GM23338 (cell line): Measurements from ENCODE around the gene NINJ1. TPM values are rescaled to one million over a fixed set of nuclear protein-coding genes. Genes with fewer than 3 reads are reported as not detected.

ENCODE experiments used
- ATAC-seq: fragments of 200-7000 bp; cut with Tn5 transposase; 3 replicates; pipeline ENCODE4 v1.9.1; 2020
- DNase-seq: peaks from one replicate; pipeline ENCODE4 v3.0.0-alpha.2; 2015; ENCODE audit warnings: low spot score
- H2AFZ ChIP-seq: fragments of 200-600 bp; sonication (generic); 2 replicates; pipeline ENCODE4 v1.8.0; 2016; ENCODE audit warnings: antibody characterized with exemption, mild to moderate bottlenecking, moderate library complexity
- H3F3A ChIP-seq: fragments of 200-600 bp; sonication (generic); replicated peaks from 2 replicates; pipeline ENCODE4 v1.8.0; 2017; ENCODE audit warnings: antibody characterized with exemption, mixed run types, low read depth
- H3K27ac ChIP-seq: fragments of 200-600 bp; sonication (generic); 2 replicates; pipeline ENCODE4 v1.6.1; 2016; ENCODE audit warnings: low read depth
- H3K27me3 ChIP-seq: fragments of 200-600 bp; sonication (generic); 2 replicates; pipeline ENCODE4 v1.8.0; 2016; ENCODE audit warnings: mild to moderate bottlenecking, mixed run types, moderate library complexity; ENCODE audit not compliant: insufficient read depth
- H3K36me3 ChIP-seq: fragments of 200-600 bp; sonication (generic); 2 replicates; pipeline ENCODE4 v1.8.0; 2016; ENCODE audit warnings: mild to moderate bottlenecking; ENCODE audit not compliant: insufficient read depth
- H3K4me1 ChIP-seq: fragments of 200-600 bp; sonication (generic); 2 replicates; pipeline ENCODE4 v1.8.0; 2016; ENCODE audit warnings: mild to moderate bottlenecking, moderate library complexity; ENCODE audit not compliant: insufficient read depth
- H3K4me2 ChIP-seq: fragments of 200-600 bp; sonication (generic); 2 replicates; pipeline ENCODE4 v1.7.1; 2017; ENCODE audit warnings: mixed run types
- H3K4me3 ChIP-seq: fragments of 200-600 bp; sonication (generic); 2 replicates; pipeline ENCODE4 v1.6.1; 2016; ENCODE audit warnings: mixed run types
- H3K79me2 ChIP-seq: fragments of 200-600 bp; sonication (generic); replicated peaks from 2 replicates; pipeline ENCODE4 v1.8.0; 2017; ENCODE audit warnings: mild to moderate bottlenecking; ENCODE audit not compliant: insufficient read depth
- H3K9me2 ChIP-seq: fragments of 200-600 bp; sonication (generic); 2 replicates; pipeline ENCODE4 v1.8.0; 2017; ENCODE audit not compliant: insufficient read depth
- H4K20me1 ChIP-seq: fragments of 200-600 bp; sonication (generic); replicated peaks from 2 replicates; pipeline ENCODE4 v1.8.0; 2017; ENCODE audit warnings: mild to moderate bottlenecking; ENCODE audit not compliant: insufficient read depth
- H3K27ac Mint-ChIP-seq: 2 replicates; pipeline ENCODE4 v1.8.0; 2020; ENCODE audit warnings: inconsistent platforms, mild to moderate bottlenecking, moderate library complexity, mixed read lengths
- H3K27me3 Mint-ChIP-seq: 3 replicates; pipeline ENCODE4 v1.8.0; 2022; ENCODE audit warnings: low read depth, mild to moderate bottlenecking, moderate library complexity, mixed read lengths, inconsistent platforms; ENCODE audit not compliant: insufficient read depth, poor library complexity
- H3K36me3 Mint-ChIP-seq: 3 replicates; pipeline ENCODE4 v1.8.0; 2021; ENCODE audit warnings: low read depth, mild to moderate bottlenecking, inconsistent platforms, moderate library complexity, mixed read lengths
- H3K4me1 Mint-ChIP-seq: 3 replicates; pipeline ENCODE4 v1.8.0; 2020; ENCODE audit warnings: mild to moderate bottlenecking, inconsistent platforms, mixed read lengths
- H3K4me3 Mint-ChIP-seq: 3 replicates; pipeline ENCODE4 v1.8.0; 2021; ENCODE audit warnings: moderate library complexity, mild to moderate bottlenecking, inconsistent platforms, mixed read lengths
- H3K9me3 Mint-ChIP-seq: 3 replicates; pipeline ENCODE4 v1.8.0; 2020; ENCODE audit warnings: moderate library complexity, mild to moderate bottlenecking, inconsistent platforms, mixed read lengths
- CREB1 ChIP-seq: fragments of 250-450 bp; sonication (Bioruptor Pico); IDR thresholded peaks from 2 replicates; pipeline ENCODE4 v1.5.0; 2020; ENCODE audit warnings: low read depth, mild to moderate bottlenecking, moderate library complexity
- EZH2phosphoT487 ChIP-seq: fragments of 200-600 bp; sonication (generic); IDR thresholded peaks from one replicate; pipeline ENCODE4 v1.8.1; 2018; ENCODE audit warnings: antibody characterized with exemption; ENCODE audit not compliant: unreplicated experiment
- JUNB ChIP-seq: IDR thresholded peaks from one replicate; pipeline ENCODE4 v1.6.1; 2016; ENCODE audit warnings: antibody characterized with exemption; ENCODE audit not compliant: unreplicated experiment
- NANOG ChIP-seq: IDR thresholded peaks from 2 replicates; pipeline ENCODE4 v1.6.1; 2016; ENCODE audit warnings: antibody characterized with exemption, borderline replicate concordance
- POLR2AphosphoS5 ChIP-seq: IDR thresholded peaks from 2 replicates; pipeline ENCODE4 v1.6.1; 2016; ENCODE audit warnings: antibody characterized with exemption, low read depth
- ZNF114 ChIP-seq: fragments of 250-450 bp; sonication (Bioruptor Pico); IDR thresholded peaks from 2 replicates; pipeline ENCODE4 v1.5.0; 2020; ENCODE audit warnings: mild to moderate bottlenecking, moderate library complexity
- polyA plus RNA-seq: library from polyadenylated mRNA; unstranded; fragments of >200 nt; fragmentation: Nextera tagmentation; extraction: Ambion mirVana; gene quantifications from 2 replicates; pipeline ENCODE4 v1.2.1, GENCODE V29; 2016
- total RNA-seq: library from RNA; depleted of rRNA; stranded (reverse); fragments of >200 nt; shearing (Covaris generic); gene quantifications from 2 replicates; pipeline ENCODE4 v1.2.3, GENCODE V29; 2014
- TF ChIP-seq, protein P1 (sequence below), 2 experiments: fragments of 200-600 bp in 1 of 2; sonication (generic) in 1 of 2; conservative IDR thresholded peaks; 2 replicates each; pipeline versions ENCODE4 v1.5.1 to v1.6.1; 2016 to 2017; ENCODE audit warnings: antibody characterized with exemption in 2 of 2, low read depth in 2 of 2, mild to moderate bottlenecking in 2 of 2, moderate library complexity in 1 of 2
- TF ChIP-seq, protein P2 (sequence below): IDR thresholded peaks from one replicate; pipeline ENCODE4 v1.6.1; 2018; ENCODE audit warnings: antibody characterized with exemption; ENCODE audit not compliant: unreplicated experiment

Gene NINJ1
- total and polyA plus RNA-seq, 2 experiments from 2014 or later, result 36.3 to 39.7 TPM

DNA sequence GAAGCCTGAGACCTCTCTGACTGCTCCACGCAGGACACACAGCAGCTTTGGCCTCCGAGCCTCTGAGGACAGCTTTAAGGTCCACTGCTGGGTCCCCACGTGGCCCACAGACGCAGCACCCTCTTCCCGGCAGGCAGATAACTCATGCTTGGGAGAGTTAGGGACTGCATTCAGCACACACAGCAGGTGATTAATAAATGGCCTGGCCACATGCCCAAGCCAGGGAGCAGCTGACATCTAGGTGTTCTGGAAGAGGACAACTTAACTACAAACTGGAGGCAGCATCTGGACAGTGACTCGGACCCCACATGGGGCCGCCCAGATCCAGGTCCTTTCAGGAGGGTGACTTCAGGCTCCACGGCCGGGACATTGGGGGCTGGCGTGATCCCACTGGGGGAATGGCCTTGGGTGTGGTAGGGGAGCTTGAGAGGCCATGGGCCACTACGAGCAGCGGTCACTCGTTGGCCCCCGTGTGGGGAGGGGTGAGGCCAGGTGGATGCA lies 11.3 kb downstream of the NINJ1 start:
- H3K4me3 ChIP-seq, result no peak overlapping the region
- ATAC-seq, result no peak
- H2AFZ ChIP-seq, result no peak overlapping the region
- peaks cover 5% of the 10 kb centered on the region; the same call in 2 of the 3 replicates for H3K36me3 Mint-ChIP-seq
- no peaks in the 10 kb centered on the region for H4K20me1 ChIP-seq
- TF ChIP-seq, protein P1, sequence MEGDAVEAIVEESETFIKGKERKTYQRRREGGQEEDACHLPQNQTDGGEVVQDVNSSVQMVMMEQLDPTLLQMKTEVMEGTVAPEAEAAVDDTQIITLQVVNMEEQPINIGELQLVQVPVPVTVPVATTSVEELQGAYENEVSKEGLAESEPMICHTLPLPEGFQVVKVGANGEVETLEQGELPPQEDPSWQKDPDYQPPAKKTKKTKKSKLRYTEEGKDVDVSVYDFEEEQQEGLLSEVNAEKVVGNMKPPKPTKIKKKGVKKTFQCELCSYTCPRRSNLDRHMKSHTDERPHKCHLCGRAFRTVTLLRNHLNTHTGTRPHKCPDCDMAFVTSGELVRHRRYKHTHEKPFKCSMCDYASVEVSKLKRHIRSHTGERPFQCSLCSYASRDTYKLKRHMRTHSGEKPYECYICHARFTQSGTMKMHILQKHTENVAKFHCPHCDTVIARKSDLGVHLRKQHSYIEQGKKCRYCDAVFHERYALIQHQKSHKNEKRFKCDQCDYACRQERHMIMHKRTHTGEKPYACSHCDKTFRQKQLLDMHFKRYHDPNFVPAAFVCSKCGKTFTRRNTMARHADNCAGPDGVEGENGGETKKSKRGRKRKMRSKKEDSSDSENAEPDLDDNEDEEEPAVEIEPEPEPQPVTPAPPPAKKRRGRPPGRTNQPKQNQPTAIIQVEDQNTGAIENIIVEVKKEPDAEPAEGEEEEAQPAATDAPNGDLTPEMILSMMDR (conservative IDR thresholded peaks at IDR 0.05; ENCODE audit: low read depth in 2 of 2), result no peak
- no peak for TF ChIP-seq NANOG
- no peak for TF ChIP-seq CREB1
- no peak overlapping the region for H3K4me3 Mint-ChIP-seq
- no peaks in the 10 kb centered on the region for H3K27me3 ChIP-seq
- no peak for DNase-seq
- no peak overlapping the region for H3K27ac Mint-ChIP-seq
- no peaks in the 10 kb centered on the region for H3K9me2 ChIP-seq
- no peak overlapping the region for H3K4me2 ChIP-seq
- H3K79me2 ChIP-seq, result no peaks in the 10 kb centered on the region
- H3K4me1 Mint-ChIP-seq, result peaks cover 16% of the 10 kb centered on the region; the same call in 2 of the 3 replicates
- H3K9me3 Mint-ChIP-seq, result no peaks in the 10 kb centered on the region
- peaks cover 8% of the 10 kb centered on the region for H3K4me1 ChIP-seq
- H3K36me3 ChIP-seq, result no peaks in the 10 kb centered on the region
- peaks cover 5% of the 10 kb centered on the region for H3K27me3 Mint-ChIP-seq
- H3K27ac ChIP-seq, result no peak overlapping the region
- no peaks in the 10 kb centered on the region for H3F3A ChIP-seq

DNA sequence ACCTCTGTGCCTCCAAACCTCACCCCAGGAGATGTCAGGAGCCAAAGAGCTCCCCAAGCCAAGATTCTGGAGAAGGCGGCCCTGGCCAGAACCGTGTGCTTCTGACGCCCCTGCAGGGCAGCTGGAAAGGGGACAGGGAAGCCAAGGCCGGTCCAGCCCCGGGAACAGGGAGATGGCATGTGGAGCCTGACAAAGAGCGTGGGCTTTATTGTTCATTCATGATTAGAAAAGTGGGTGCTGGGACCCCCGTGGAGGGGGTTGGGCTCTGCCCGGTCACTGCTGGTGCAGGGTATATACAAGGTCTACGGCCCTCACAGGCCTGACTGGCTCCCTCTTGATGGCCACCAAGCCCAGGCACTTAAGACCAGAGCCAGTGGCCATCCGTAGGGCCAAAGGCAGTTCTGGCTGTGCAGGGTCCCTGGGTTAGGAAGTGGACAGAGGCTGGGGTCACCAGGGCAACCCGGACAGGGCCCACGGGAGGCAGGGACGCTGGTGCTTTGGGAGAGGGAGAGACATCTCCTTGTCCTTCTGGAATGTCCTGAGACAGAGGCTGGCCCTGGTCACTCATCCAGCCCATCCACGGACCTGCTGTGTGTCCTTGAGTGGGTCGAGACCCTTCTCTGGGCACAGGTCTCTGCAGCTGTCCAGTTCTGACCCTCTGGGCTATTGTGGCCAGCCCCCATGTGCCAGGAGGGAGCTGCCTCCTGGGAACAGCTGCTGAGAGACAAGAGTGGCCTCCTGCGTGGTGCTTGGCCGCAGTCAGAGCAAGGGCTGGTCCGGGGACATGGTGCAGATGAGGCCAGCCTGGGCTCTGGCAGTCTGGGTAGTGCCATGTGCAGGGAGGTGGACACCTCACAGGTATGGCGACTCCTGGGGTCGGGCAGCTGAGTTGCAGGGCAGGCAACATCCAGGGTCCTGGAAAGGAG lies 12.5 kb downstream of the NINJ1 start:
- Histone ChIP-seq H3K36me3 (no peaks in the 10 kb centered on the region), H2AFZ (no peak overlapping the region), H3K9me2 (no peaks in the 10 kb centered on the region), H3K4me1 (peaks cover 6% of the 10 kb centered on the region), H3F3A (no peaks in the 10 kb centered on the region), H3K79me2 (no peaks in the 10 kb centered on the region), H3K4me2 (no peak overlapping the region), H3K27ac (no peak overlapping the region), H4K20me1 (no peaks in the 10 kb centered on the region), H3K27me3 (no peaks in the 10 kb centered on the region), H3K4me3 (no peak overlapping the region)
- Mint-ChIP-seq H3K27ac (no peak overlapping the region), H3K9me3 (no peaks in the 10 kb centered on the region), H3K4me1 (peaks cover 8% of the 10 kb centered on the region; the same call in 2 of the 3 replicates), H3K4me3 (no peak overlapping the region), H3K36me3 (peaks cover 5% of the 10 kb centered on the region; the same call in 2 of the 3 replicates), H3K27me3 (peaks cover 5% of the 10 kb centered on the region)
- no peak for ATAC-seq
- no peak for DNase-seq
- TF ChIP-seq EZH2phosphoT487, result no peak

DNA sequence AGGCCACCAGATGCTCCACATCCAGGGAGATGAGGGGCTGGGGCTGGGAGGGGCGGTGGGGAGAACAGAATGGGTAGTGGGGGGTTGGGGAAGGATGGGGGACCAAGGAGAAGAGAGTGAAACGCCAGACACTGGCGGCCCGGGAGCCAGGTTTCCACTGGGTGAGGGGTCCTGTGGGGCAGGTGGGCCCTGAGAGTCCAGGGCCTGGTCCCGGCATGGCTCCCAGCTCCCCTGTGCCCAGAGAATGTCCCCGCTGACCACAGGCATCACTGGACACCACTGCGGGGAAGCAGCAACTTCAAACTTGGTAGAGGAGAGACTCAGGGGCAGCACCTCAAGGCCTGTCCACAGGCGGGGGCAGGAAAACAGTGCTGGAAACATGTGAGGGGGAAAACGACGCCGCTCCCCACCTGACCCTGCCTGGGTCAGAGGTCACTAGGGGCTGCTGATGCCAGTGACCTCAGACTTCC lies 13.2 kb downstream of the NINJ1 start:
- Mint-ChIP-seq H3K27ac (no peak overlapping the region), H3K36me3 (peaks cover 5% of the 10 kb centered on the region; the same call in 2 of the 3 replicates), H3K9me3 (no peaks in the 10 kb centered on the region), H3K4me1 (peaks cover 8% of the 10 kb centered on the region; the same call in 2 of the 3 replicates), H3K4me3 (no peak overlapping the region), H3K27me3 (peaks cover 5% of the 10 kb centered on the region)
- Histone ChIP-seq H3K27ac (no peak overlapping the region), H3K4me1 (peaks cover 10% of the 10 kb centered on the region), H3K27me3 (no peaks in the 10 kb centered on the region), H2AFZ (no peak overlapping the region), H3K9me2 (no peaks in the 10 kb centered on the region), H3K36me3 (no peaks in the 10 kb centered on the region), H4K20me1 (no peaks in the 10 kb centered on the region), H3K4me3 (no peak overlapping the region), H3K79me2 (no peaks in the 10 kb centered on the region), H3K4me2 (no peak overlapping the region), H3F3A (no peaks in the 10 kb centered on the region)
- DNase-seq (no peak), ATAC-seq (no peak)
- no peak for TF ChIP-seq ZNF114 (CRISPR knock-in tag)
- TF ChIP-seq, protein P2, sequence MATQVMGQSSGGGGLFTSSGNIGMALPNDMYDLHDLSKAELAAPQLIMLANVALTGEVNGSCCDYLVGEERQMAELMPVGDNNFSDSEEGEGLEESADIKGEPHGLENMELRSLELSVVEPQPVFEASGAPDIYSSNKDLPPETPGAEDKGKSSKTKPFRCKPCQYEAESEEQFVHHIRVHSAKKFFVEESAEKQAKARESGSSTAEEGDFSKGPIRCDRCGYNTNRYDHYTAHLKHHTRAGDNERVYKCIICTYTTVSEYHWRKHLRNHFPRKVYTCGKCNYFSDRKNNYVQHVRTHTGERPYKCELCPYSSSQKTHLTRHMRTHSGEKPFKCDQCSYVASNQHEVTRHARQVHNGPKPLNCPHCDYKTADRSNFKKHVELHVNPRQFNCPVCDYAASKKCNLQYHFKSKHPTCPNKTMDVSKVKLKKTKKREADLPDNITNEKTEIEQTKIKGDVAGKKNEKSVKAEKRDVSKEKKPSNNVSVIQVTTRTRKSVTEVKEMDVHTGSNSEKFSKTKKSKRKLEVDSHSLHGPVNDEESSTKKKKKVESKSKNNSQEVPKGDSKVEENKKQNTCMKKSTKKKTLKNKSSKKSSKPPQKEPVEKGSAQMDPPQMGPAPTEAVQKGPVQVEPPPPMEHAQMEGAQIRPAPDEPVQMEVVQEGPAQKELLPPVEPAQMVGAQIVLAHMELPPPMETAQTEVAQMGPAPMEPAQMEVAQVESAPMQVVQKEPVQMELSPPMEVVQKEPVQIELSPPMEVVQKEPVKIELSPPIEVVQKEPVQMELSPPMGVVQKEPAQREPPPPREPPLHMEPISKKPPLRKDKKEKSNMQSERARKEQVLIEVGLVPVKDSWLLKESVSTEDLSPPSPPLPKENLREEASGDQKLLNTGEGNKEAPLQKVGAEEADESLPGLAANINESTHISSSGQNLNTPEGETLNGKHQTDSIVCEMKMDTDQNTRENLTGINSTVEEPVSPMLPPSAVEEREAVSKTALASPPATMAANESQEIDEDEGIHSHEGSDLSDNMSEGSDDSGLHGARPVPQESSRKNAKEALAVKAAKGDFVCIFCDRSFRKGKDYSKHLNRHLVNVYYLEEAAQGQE, result no peak
- no peak for TF ChIP-seq POLR2AphosphoS5
- no peak for TF ChIP-seq CREB1
- no peak for TF ChIP-seq JUNB
